SU-DHL-6 (cell line): Measurements from ENCODE around the gene NEURL4.
A peak's percentile ranks its signal among the peaks of the same experiment; 100 is the strongest.

Source experiments
- H2AFZ ChIP-seq: fragments of 200-600 bp; sonication (generic); 2 replicates; pipeline ENCODE4 v1.6.1; 2014; ENCODE audit warnings: low read depth, mild to moderate bottlenecking, moderate library complexity, mixed read lengths, antibody characterized with exemption, low read length; ENCODE audit not compliant: severe bottlenecking
- H3F3A ChIP-seq: fragments of 200-600 bp; shearing (Covaris generic); 2 replicates; pipeline ENCODE4 v1.6.0; 2016; ENCODE audit warnings: antibody characterized with exemption, mild to moderate bottlenecking; ENCODE audit not compliant: insufficient read depth
- H3K27ac ChIP-seq: fragments of 200-600 bp; sonication (generic); 2 replicates; pipeline ENCODE4 v1.5.1; 2016; ENCODE audit warnings: low read depth, mild to moderate bottlenecking, low read length, moderate library complexity, mixed read lengths
- H3K27me3 ChIP-seq: fragments of 200-600 bp; sonication (generic), shearing (Covaris generic); 2 replicates; pipeline ENCODE4 v1.6.0; 2014; ENCODE audit warnings: mild to moderate bottlenecking, low read length
- H3K36me3 ChIP-seq: fragments of 200-600 bp; sonication (generic); 2 replicates; pipeline ENCODE4 v1.6.1; 2014; ENCODE audit warnings: mild to moderate bottlenecking, low read length, mixed read lengths
- H3K4me2 ChIP-seq: fragments of 300-600, 200-600 bp; shearing (Covaris generic), sonication (generic); 2 replicates; pipeline ENCODE4 v1.6.0; 2014; ENCODE audit warnings: low read length, low read depth, mild to moderate bottlenecking; ENCODE audit not compliant: poor library complexity, severe bottlenecking
- H3K4me3 ChIP-seq: fragments of 200-600 bp; sonication (generic); 2 replicates; pipeline ENCODE4 v1.5.1; 2014; ENCODE audit warnings: antibody characterized with exemption, low read length, mild to moderate bottlenecking, mixed read lengths; ENCODE audit not compliant: insufficient read depth, poor library complexity, severe bottlenecking
- H3K79me2 ChIP-seq: fragments of 200-600 bp; sonication (generic); 2 replicates; pipeline ENCODE4 v1.6.1; 2014; ENCODE audit warnings: mild to moderate bottlenecking, low read length, moderate library complexity; ENCODE audit not compliant: insufficient read depth
- H3K9ac ChIP-seq: fragments of 200-600 bp; sonication (generic); 2 replicates; pipeline ENCODE4 v1.7.0; 2014; ENCODE audit warnings: mild to moderate bottlenecking, low read length
- H3K9me2 ChIP-seq: fragments of 200-600 bp; sonication (generic); replicated peaks from 2 replicates; pipeline ENCODE4 v1.6.1; 2014; ENCODE audit warnings: low read length; ENCODE audit not compliant: insufficient read depth
- H3K9me3 ChIP-seq: fragments of 200-600 bp; sonication (generic); 2 replicates; pipeline ENCODE4 v1.6.1; 2014; ENCODE audit warnings: low read length, mixed read lengths; ENCODE audit not compliant: insufficient read depth
- H4K20me1 ChIP-seq: fragments of 200-600 bp; sonication (generic); 2 replicates; pipeline ENCODE4 v1.6.1; 2014; ENCODE audit warnings: low read depth, mild to moderate bottlenecking, antibody characterized with exemption, low read length, moderate library complexity, mixed read lengths
- EZH2phosphoT487 ChIP-seq: fragments of 200-600 bp; sonication (generic), shearing (Covaris generic); conservative IDR thresholded peaks from 2 replicates; pipeline ENCODE4 v1.6.1; 2018; ENCODE audit warnings: mild to moderate bottlenecking, antibody characterized with exemption, low read length, moderate library complexity, mixed read lengths
- TF ChIP-seq, protein P1 (sequence below): fragments of 200-600 bp; sonication (generic); IDR thresholded peaks from one replicate; pipeline ENCODE4 v1.5.1; 2017; ENCODE audit warnings: antibody characterized with exemption, mild to moderate bottlenecking, low read length, moderate library complexity; ENCODE audit not compliant: insufficient read depth, poor library complexity, severe bottlenecking

NEURL4 gene

GRCh38 chr17:7328840-7329373 is at the start of gene NEURL4:
Gene NEURL4 (minus strand): TSS chr17:7329335. CDS start chr17:7329312, 23 bp downstream.
- Histone ChIP-seq H3K4me2 (peak within 1 kb of the TSS; percentile 69), H3K79me2 (peaks cover 17% of the 10 kb centered on the region; the same call in 1 of the 2 replicates), H3K36me3 (no peaks in the 10 kb centered on the region), H2AFZ (peak within 1 kb of the TSS; percentile 75), H3K27me3 (no peaks in the 10 kb centered on the region), H3K4me3 (peak within 1 kb of the TSS; percentile 99), H3K9me3 (no peaks in the 10 kb centered on the region), H3K27ac (peak within 1 kb of the TSS; percentile 89), H3K9ac (peak within 1 kb of the TSS; percentile 94), H3K9me2 (no peaks in the 10 kb centered on the region), H4K20me1 (no peaks in the 10 kb centered on the region), H3F3A (peaks cover 9% of the 10 kb centered on the region)
- TF ChIP-seq, protein P1, sequence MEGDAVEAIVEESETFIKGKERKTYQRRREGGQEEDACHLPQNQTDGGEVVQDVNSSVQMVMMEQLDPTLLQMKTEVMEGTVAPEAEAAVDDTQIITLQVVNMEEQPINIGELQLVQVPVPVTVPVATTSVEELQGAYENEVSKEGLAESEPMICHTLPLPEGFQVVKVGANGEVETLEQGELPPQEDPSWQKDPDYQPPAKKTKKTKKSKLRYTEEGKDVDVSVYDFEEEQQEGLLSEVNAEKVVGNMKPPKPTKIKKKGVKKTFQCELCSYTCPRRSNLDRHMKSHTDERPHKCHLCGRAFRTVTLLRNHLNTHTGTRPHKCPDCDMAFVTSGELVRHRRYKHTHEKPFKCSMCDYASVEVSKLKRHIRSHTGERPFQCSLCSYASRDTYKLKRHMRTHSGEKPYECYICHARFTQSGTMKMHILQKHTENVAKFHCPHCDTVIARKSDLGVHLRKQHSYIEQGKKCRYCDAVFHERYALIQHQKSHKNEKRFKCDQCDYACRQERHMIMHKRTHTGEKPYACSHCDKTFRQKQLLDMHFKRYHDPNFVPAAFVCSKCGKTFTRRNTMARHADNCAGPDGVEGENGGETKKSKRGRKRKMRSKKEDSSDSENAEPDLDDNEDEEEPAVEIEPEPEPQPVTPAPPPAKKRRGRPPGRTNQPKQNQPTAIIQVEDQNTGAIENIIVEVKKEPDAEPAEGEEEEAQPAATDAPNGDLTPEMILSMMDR: no peak
- no peak for TF ChIP-seq EZH2phosphoT487

DNA sequence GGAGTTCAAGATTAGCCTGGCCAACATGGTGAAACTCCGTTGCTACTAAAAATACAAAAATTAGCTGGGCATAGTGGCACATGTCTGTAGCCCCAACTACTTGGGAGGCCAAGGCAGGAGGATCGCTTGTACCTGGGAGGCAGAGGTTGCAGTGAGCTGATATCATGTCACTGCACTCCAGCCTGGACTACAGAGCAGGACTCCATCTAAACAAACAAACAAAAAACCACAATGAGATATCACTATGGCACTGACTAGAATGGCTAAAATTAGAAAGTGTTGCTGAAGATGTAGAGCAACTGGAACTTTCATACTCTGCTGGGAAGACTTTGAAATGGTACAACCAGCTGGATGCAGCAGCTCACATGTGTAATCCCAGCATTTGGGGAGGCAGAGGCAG is 45.2 kb upstream of the NEURL4 start:
- Histone ChIP-seq H4K20me1 (no peaks in the 10 kb centered on the region), H3K9ac (no peak overlapping the region), H2AFZ (no peak overlapping the region), H3K79me2 (no peaks in the 10 kb centered on the region), H3K27me3 (no peaks in the 10 kb centered on the region), H3F3A (no peaks in the 10 kb centered on the region), H3K9me2 (no peaks in the 10 kb centered on the region), H3K4me3 (no peak overlapping the region), H3K9me3 (0 out of 2 replicates have a peak, but pooled peaks cover 4% of the 10 kb centered on the region), H3K4me2 (no peak overlapping the region), H3K36me3 (no peaks in the 10 kb centered on the region), H3K27ac (no peak overlapping the region)
- TF ChIP-seq, protein P1: no peak
- TF ChIP-seq EZH2phosphoT487: no peak

DNA sequence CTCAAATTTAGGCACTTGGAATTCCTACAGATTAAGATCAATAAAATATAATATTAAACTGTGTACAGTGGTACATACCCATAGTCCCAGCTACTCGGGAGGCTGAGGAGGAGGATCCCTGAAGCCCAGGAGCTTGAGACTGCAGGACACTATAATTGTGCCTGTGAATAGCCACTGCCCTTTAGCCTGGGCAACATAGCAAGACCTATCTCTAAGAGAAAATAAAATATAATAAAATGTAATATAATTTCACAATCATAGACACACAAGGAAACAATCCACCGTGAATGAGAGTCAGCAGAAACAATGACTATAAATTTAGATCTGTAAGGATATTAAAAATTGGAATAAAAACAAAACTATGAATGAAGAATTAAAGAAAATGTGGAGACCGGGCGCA is 41.7 kb upstream of the NEURL4 start:
- TF ChIP-seq, protein P1: no peak
- no peak for TF ChIP-seq EZH2phosphoT487
- Histone ChIP-seq H3K4me3 (no peak overlapping the region), H3K79me2 (no peaks in the 10 kb centered on the region), H3K9me2 (no peaks in the 10 kb centered on the region), H3K27me3 (no peaks in the 10 kb centered on the region), H2AFZ (no peak overlapping the region), H3K9me3 (no peaks in the 10 kb centered on the region), H4K20me1 (no peaks in the 10 kb centered on the region), H3F3A (no peaks in the 10 kb centered on the region), H3K36me3 (no peaks in the 10 kb centered on the region), H3K27ac (no peak overlapping the region), H3K9ac (no peak overlapping the region), H3K4me2 (no peak overlapping the region)
